Osteoblast (primary cell): ENCODE measurements around the gene SPATS2. TPM values are rescaled to one million over a fixed set of nuclear protein-coding genes. Genes with fewer than 3 reads are reported as not detected.
A peak's percentile ranks its signal among the peaks of the same experiment; 100 is the strongest.

Source experiments
- DNase-seq: peaks from one replicate; pipeline ENCODE4 v3.0.0; 2011; ENCODE audit warnings: low spot score, mixed read lengths; ENCODE audit not compliant: insufficient read length; ENCODE audit errors: missing footprints
- H2AFZ ChIP-seq: 2 replicates; pipeline ENCODE4 v1.6.0; 2011; ENCODE audit warnings: mild to moderate bottlenecking, low read length
- H3K27ac ChIP-seq: 2 replicates; pipeline ENCODE4 v1.5.1; 2011; ENCODE audit warnings: mild to moderate bottlenecking, low read depth, low read length, moderate library complexity
- H3K27me3 ChIP-seq: 2 replicates; pipeline ENCODE4 v1.6.0; 2012; ENCODE audit warnings: mild to moderate bottlenecking, control low read depth, inconsistent platforms, low read length, moderate library complexity; ENCODE audit not compliant: insufficient read depth
- H3K36me3 ChIP-seq: 2 replicates; pipeline ENCODE4 v1.5.1; 2011; ENCODE audit warnings: mild to moderate bottlenecking, low read length, control low read depth, moderate library complexity; ENCODE audit not compliant: insufficient read depth
- H3K4me1 ChIP-seq: 2 replicates; pipeline ENCODE4 v1.5.1; 2011; ENCODE audit warnings: mild to moderate bottlenecking, low read length, control low read depth, moderate library complexity; ENCODE audit not compliant: insufficient read depth
- H3K4me2 ChIP-seq: 2 replicates; pipeline ENCODE4 v1.6.0; 2011; ENCODE audit warnings: mild to moderate bottlenecking, low read length; ENCODE audit not compliant: insufficient read depth
- H3K4me3 ChIP-seq: fragments of 200-600 bp; sonication (generic); 3 replicates; pipeline ENCODE4 v1.5.1; 2012; ENCODE audit warnings: mild to moderate bottlenecking, low read length, inconsistent platforms; ENCODE audit not compliant: insufficient read depth
- H3K79me2 ChIP-seq: 2 replicates; pipeline ENCODE4 v1.6.0; 2012; ENCODE audit warnings: mild to moderate bottlenecking, low read length, control low read depth, inconsistent platforms; ENCODE audit not compliant: insufficient read depth
- H3K9me3 ChIP-seq: 2 replicates; pipeline ENCODE4 v1.5.1; 2011; ENCODE audit warnings: low read depth, low read length, control low read depth
- H4K20me1 ChIP-seq: 2 replicates; pipeline ENCODE4 v1.6.0; 2012; ENCODE audit warnings: mild to moderate bottlenecking, low read length, control low read depth; ENCODE audit not compliant: insufficient read depth
- CTCF ChIP-seq: IDR thresholded peaks from 2 replicates; pipeline ENCODE4 v1.5.1; 2011; ENCODE audit warnings: mild to moderate bottlenecking, low read depth, low read length, moderate library complexity; ENCODE audit errors: extremely low read depth
- total RNA-seq: library from RNA; depleted of rRNA; stranded (reverse); fragments of >200 nt; gene quantifications from 2 replicates; pipeline ENCODE4 v1.2.3, GENCODE V29; 2012

SPATS2 gene
- total RNA-seq, 1 donor = 25.7 TPM

GRCh38 chr12:49549735-49550692, 182.8 kb downstream of the SPATS2 start:
- no peak overlapping the region for H2AFZ ChIP-seq

GRCh38 chr12:49550693-49551252, 183.5 kb downstream of the SPATS2 start:
- Histone ChIP-seq H3K27ac (no peak overlapping the region), H3K79me2 (no peaks in the 10 kb centered on the region), H3K36me3 (no peaks in the 10 kb centered on the region), H3K4me1 (peaks cover 5% of the 10 kb centered on the region), H3K4me2 (no peak overlapping the region), H3K9me3 (no peaks in the 10 kb centered on the region), H2AFZ (no peak overlapping the region), H4K20me1 (no peaks in the 10 kb centered on the region), H3K4me3 (no peak overlapping the region), H3K27me3 (peaks cover 45% of the 10 kb centered on the region)
- TF ChIP-seq CTCF = no peak
- peak; percentile 83 for DNase-seq

More at GRCh38 chr12:49549735-49550692, 182.8 kb downstream of the SPATS2 start:
- TF ChIP-seq CTCF = no peak
- Histone ChIP-seq H3K27me3 (peaks cover 47% of the 10 kb centered on the region), H4K20me1 (no peaks in the 10 kb centered on the region), H3K36me3 (no peaks in the 10 kb centered on the region), H3K4me2 (no peak overlapping the region), H3K79me2 (no peaks in the 10 kb centered on the region), H3K4me3 (no peak overlapping the region), H3K9me3 (no peaks in the 10 kb centered on the region), H3K4me1 (peaks cover 5% of the 10 kb centered on the region), H3K27ac (no peak overlapping the region)
- DNase-seq = peak; percentile 84

GRCh38 chr12:49552014-49552413, 184.8 kb downstream of the SPATS2 start:
- H3K9me3 ChIP-seq = no peaks in the 10 kb centered on the region
- no peaks in the 10 kb centered on the region for H3K79me2 ChIP-seq
- H3K4me1 ChIP-seq = peaks cover 5% of the 10 kb centered on the region
- no peaks in the 10 kb centered on the region for H3K36me3 ChIP-seq
- TF ChIP-seq CTCF = no peak
- no peak overlapping the region for H3K27ac ChIP-seq
- H4K20me1 ChIP-seq = no peaks in the 10 kb centered on the region
- peak; percentile 89 for DNase-seq
- no peak overlapping the region for H3K4me2 ChIP-seq
- no peak overlapping the region for H3K4me3 ChIP-seq
- peaks cover 41% of the 10 kb centered on the region for H3K27me3 ChIP-seq
- no peak overlapping the region for H2AFZ ChIP-seq

- H3K27me3 ChIP-seq = peaks cover 38% of the 10 kb centered on the region
Measured at GRCh38 chr12:49552425-49552824, 185.2 kb downstream of the SPATS2 start.

More at GRCh38 chr12:49552425-49552824, 185.2 kb downstream of the SPATS2 start:
- H3K4me1 ChIP-seq = peaks cover 5% of the 10 kb centered on the region
- no peaks in the 10 kb centered on the region for H4K20me1 ChIP-seq
- DNase-seq = no peak
- no peak overlapping the region for H2AFZ ChIP-seq
- H3K4me3 ChIP-seq = no peak overlapping the region
- H3K4me2 ChIP-seq = no peak overlapping the region
- H3K79me2 ChIP-seq = no peaks in the 10 kb centered on the region
- no peak for TF ChIP-seq CTCF
- H3K27ac ChIP-seq = no peak overlapping the region
- H3K9me3 ChIP-seq = no peaks in the 10 kb centered on the region
- H3K36me3 ChIP-seq = no peaks in the 10 kb centered on the region
